HG02642 (cell line): ENCODE measurements around the gene KIAA0586.
"Not testable (repeated sequence)": the region's sequence is repeated elsewhere in the genome, so short reads cannot be mapped to it uniquely, and the experiment has no call there.

Experiments used
- ATAC-seq: cut with Tn5 transposase; IDR thresholded peaks from one replicate; pipeline ENCODE4 v1.9.1; 2021; ENCODE audit warnings: mild to moderate bottlenecking; ENCODE audit not compliant: unreplicated experiment, poor library complexity

KIAA0586 gene

GRCh38 chr14:58427281-58428117 is at the start of gene KIAA0586, which contains the start of gene TIMM9:
Gene KIAA0586 (plus strand): TSS chr14:58427719. CDS start chr14:58428265, 546 bp downstream.
Gene TIMM9 (minus strand): TSS chr14:58427531. CDS start chr14:58411945, 15,586 bp downstream.
- ATAC-seq: peak; percentile 92

- ATAC-seq: no peak
These were observed 36.7 kb upstream of the KIAA0586 start for GRCh38 chr14:58390830-58391229.

GRCh38 chr14:58395562-58395811 is 32.0 kb upstream of the KIAA0586 start:
- no peak for ATAC-seq

GRCh38 chr14:58395812-58396788 is 31.4 kb upstream of the KIAA0586 start, which contains the start of gene TOMM20L:
Gene TOMM20L (plus strand): TSS chr14:58395930. CDS start chr14:58395958, 28 bp downstream.
- peak; percentile 94 for ATAC-seq

- no peak for ATAC-seq
These were observed 30.4 kb upstream of the KIAA0586 start for GRCh38 chr14:58397156-58397555.

GRCh38 chr14:58398495-58398894 is 29.0 kb upstream of the KIAA0586 start:
- no peak for ATAC-seq

- no peak for ATAC-seq
These were observed 28.6 kb upstream of the KIAA0586 start for GRCh38 chr14:58398895-58399294.

GRCh38 chr14:58401587-58401986 is 25.9 kb upstream of the KIAA0586 start:
- no peak for ATAC-seq

- no peak for ATAC-seq
These were observed 18.8 kb upstream of the KIAA0586 start for GRCh38 chr14:58408681-58409215.

- ATAC-seq: no peak
These were observed 12.7 kb upstream of the KIAA0586 start for GRCh38 chr14:58414845-58415244.

- ATAC-seq: no peak
These were observed 11.6 kb upstream of the KIAA0586 start for GRCh38 chr14:58415636-58416547.

GRCh38 chr14:58416934-58417333 is 10.6 kb upstream of the KIAA0586 start:
- not testable (repeated sequence) for ATAC-seq

GRCh38 chr14:58426670-58427280 is 744 bp upstream of the KIAA0586 start:
- peak; percentile 51 for ATAC-seq

GRCh38 chr14:58428118-58428683 is 682 bp downstream of the KIAA0586 start:
- ATAC-seq: no peak

- ATAC-seq: no peak
These were observed 2.6 kb downstream of the KIAA0586 start for GRCh38 chr14:58430156-58430555.

GRCh38 chr14:58439476-58439875 is 12.0 kb downstream of the KIAA0586 start:
- ATAC-seq: no peak

- ATAC-seq: no peak
These were observed 17.1 kb downstream of the KIAA0586 start for GRCh38 chr14:58444627-58445026.

GRCh38 chr14:58455593-58456265 is 28.2 kb downstream of the KIAA0586 start:
- ATAC-seq: no peak
